GM18517 (cell line): ENCODE results near the gene BMP3.

ENCODE experiments used
- ATAC-seq: cut with Tn5 transposase; IDR thresholded peaks from one replicate; pipeline ENCODE4 v1.9.1; 2021; ENCODE audit warnings: mild to moderate bottlenecking, moderate library complexity; ENCODE audit not compliant: unreplicated experiment

Gene BMP3

GRCh38 chr4:81102107-81102506, 71.6 kb downstream of the BMP3 start:
- no peak for ATAC-seq

GRCh38 chr4:81106150-81106549, 75.6 kb downstream of the BMP3 start:
- ATAC-seq, result no peak
